Neural cell (in vitro differentiated cells): ENCODE results near the gene PRRC2B. TPM values are rescaled to one million over a fixed set of nuclear protein-coding genes. Genes with fewer than 3 reads are reported as not detected.

Experiments used
- H2AFZ ChIP-seq: fragments of 200-600, 300-800 bp; sonication (generic), shearing (Covaris generic); 2 replicates; pipeline ENCODE4 v1.6.0; 2014; ENCODE audit warnings: low read depth, mild to moderate bottlenecking, antibody characterized with exemption, low read length, moderate library complexity
- H3F3A ChIP-seq: fragments of 200-600 bp; shearing (Covaris generic); 2 replicates; pipeline ENCODE4 v1.6.1; 2016; ENCODE audit warnings: mild to moderate bottlenecking, moderate library complexity, mixed read lengths, antibody characterized with exemption, low read length; ENCODE audit not compliant: insufficient read depth, poor library complexity, severe bottlenecking
- H3K27ac ChIP-seq: fragments of 200-600, 300-800 bp; sonication (generic), shearing (Covaris generic); 2 replicates; pipeline ENCODE4 v1.5.1; 2014; ENCODE audit warnings: mild to moderate bottlenecking, low read length, moderate library complexity
- H3K27me3 ChIP-seq: fragments of 300-800, 200-600 bp; sonication (generic), shearing (Covaris generic); 2 replicates; pipeline ENCODE4 v1.6.0; 2014; ENCODE audit warnings: mild to moderate bottlenecking, low read depth, low read length, moderate library complexity; ENCODE audit not compliant: insufficient read depth
- H3K36me3 ChIP-seq: fragments of 300-800, 200-600 bp; sonication (generic), shearing (Covaris generic); 2 replicates; pipeline ENCODE4 v1.5.1; 2014; ENCODE audit warnings: mild to moderate bottlenecking, antibody characterized with exemption, low read length, moderate library complexity; ENCODE audit not compliant: insufficient read depth
- H3K4me2 ChIP-seq: fragments of 300-800, 200-600 bp; sonication (generic), shearing (Covaris generic); 2 replicates; pipeline ENCODE4 v1.6.0; 2014; ENCODE audit warnings: mild to moderate bottlenecking, low read length
- H3K4me3 ChIP-seq: fragments of 300-800, 200-600 bp; sonication (generic), shearing (Covaris generic); 2 replicates; pipeline ENCODE4 v1.5.1; 2014; ENCODE audit warnings: mild to moderate bottlenecking, low read length, moderate library complexity
- H3K79me2 ChIP-seq: fragments of 200-600 bp; shearing (Covaris generic); replicated peaks from 2 replicates; pipeline ENCODE4 v1.6.0; 2014; ENCODE audit warnings: mild to moderate bottlenecking, low read length, moderate library complexity; ENCODE audit not compliant: insufficient read depth
- H3K9ac ChIP-seq: fragments of 300-800, 200-600 bp; sonication (generic), shearing (Covaris generic); 2 replicates; pipeline ENCODE4 v1.6.1; 2016; ENCODE audit warnings: mild to moderate bottlenecking, low read length, mixed read lengths
- H3K9me2 ChIP-seq: fragments of 200-600 bp; shearing (Covaris generic); 2 replicates; pipeline ENCODE4 v1.6.1; 2016; ENCODE audit warnings: mild to moderate bottlenecking, low read length, mixed read lengths; ENCODE audit not compliant: insufficient read depth
- H3K9me3 ChIP-seq: fragments of 200-600, 300-800 bp; sonication (generic), shearing (Covaris generic); 2 replicates; pipeline ENCODE4 v1.6.1; 2016; ENCODE audit warnings: mild to moderate bottlenecking, mixed run types, low read length, moderate library complexity, mixed read lengths
- H4K20me1 ChIP-seq: fragments of 200-600 bp; shearing (Covaris generic); 2 replicates; pipeline ENCODE4 v1.6.1; 2016; ENCODE audit warnings: mild to moderate bottlenecking, mixed run types; ENCODE audit not compliant: insufficient read depth
- CTCF ChIP-seq: fragments of 450-650 bp; IDR thresholded peaks from 2 replicates; pipeline ENCODE4 v1.5.1; 2014; ENCODE audit warnings: antibody characterized with exemption, mild to moderate bottlenecking, moderate library complexity; ENCODE audit not compliant: poor library complexity, severe bottlenecking
- EP300 ChIP-seq: fragments of 450-650 bp; conservative IDR thresholded peaks from 2 replicates; pipeline ENCODE4 v1.6.1; 2014; ENCODE audit warnings: antibody characterized with exemption, mild to moderate bottlenecking, moderate library complexity; ENCODE audit not compliant: poor library complexity, severe bottlenecking
- EZH2 ChIP-seq: fragments of 200-600, 300-800 bp; shearing (Covaris generic), sonication (generic); IDR thresholded peaks from 2 replicates; pipeline ENCODE4 v1.6.1; 2014; ENCODE audit warnings: antibody characterized with exemption, low read length, borderline replicate concordance, mild to moderate bottlenecking; ENCODE audit not compliant: insufficient read depth, poor library complexity, severe bottlenecking
- MXI1 ChIP-seq: fragments of 450-650 bp; conservative IDR thresholded peaks from 2 replicates; pipeline ENCODE4 v1.6.1; 2014; ENCODE audit warnings: antibody characterized with exemption, mild to moderate bottlenecking; ENCODE audit not compliant: poor library complexity, severe bottlenecking
- POLR2AphosphoS5 ChIP-seq: IDR thresholded peaks from 2 replicates; pipeline ENCODE4 v1.6.1; 2012
- RAD21 ChIP-seq: fragments of 450-650 bp; conservative IDR thresholded peaks from 2 replicates; pipeline ENCODE4 v1.6.1; 2014; ENCODE audit warnings: antibody characterized with exemption, mild to moderate bottlenecking, moderate library complexity
- REST ChIP-seq: IDR thresholded peaks from 2 replicates; pipeline ENCODE4 v1.6.1; 2012; ENCODE audit warnings: borderline replicate concordance
- SMC3 ChIP-seq: fragments of 450-650 bp; conservative IDR thresholded peaks from 2 replicates; pipeline ENCODE4 v1.6.1; 2014; ENCODE audit warnings: antibody characterized with exemption, mild to moderate bottlenecking, moderate library complexity; ENCODE audit not compliant: poor library complexity
- TAF1 ChIP-seq: IDR thresholded peaks from 2 replicates; pipeline ENCODE4 v1.6.1; 2012; ENCODE audit warnings: low read depth
- polyA plus RNA-seq: library from polyadenylated mRNA; depleted of rRNA; stranded (reverse); fragments of >200 nt; gene quantifications from 2 replicates; pipeline ENCODE4 v1.2.3, GENCODE V29; 2014

PRRC2B gene
- polyA plus RNA-seq, 1 donor from 2014 or later = 89.5 TPM

- Histone ChIP-seq H3K9me3 (no peaks in the 10 kb centered on the region), H3K9ac (no peak overlapping the region), H2AFZ (no peak overlapping the region), H3K4me3 (no peak overlapping the region), H3K27me3 (no peaks in the 10 kb centered on the region), H3K4me2 (no peak overlapping the region), H3F3A (no peaks in the 10 kb centered on the region), H3K36me3 (no peaks in the 10 kb centered on the region), H4K20me1 (no peaks in the 10 kb centered on the region), H3K79me2 (no peaks in the 10 kb centered on the region), H3K27ac (no peak overlapping the region), H3K9me2 (no peaks in the 10 kb centered on the region)
- no peak for TF ChIP-seq CTCF
- TF ChIP-seq RAD21 = no peak
- TF ChIP-seq POLR2AphosphoS5 = no peak
- no peak for TF ChIP-seq EP300
- TF ChIP-seq MXI1 = no peak
- no peak for TF ChIP-seq TAF1
- TF ChIP-seq SMC3 = no peak
- TF ChIP-seq EZH2 = no peak
- no peak for TF ChIP-seq REST
Measured at GRCh38 chr9:131347376-131348020, 46.4 kb upstream of the PRRC2B start.

DNA sequence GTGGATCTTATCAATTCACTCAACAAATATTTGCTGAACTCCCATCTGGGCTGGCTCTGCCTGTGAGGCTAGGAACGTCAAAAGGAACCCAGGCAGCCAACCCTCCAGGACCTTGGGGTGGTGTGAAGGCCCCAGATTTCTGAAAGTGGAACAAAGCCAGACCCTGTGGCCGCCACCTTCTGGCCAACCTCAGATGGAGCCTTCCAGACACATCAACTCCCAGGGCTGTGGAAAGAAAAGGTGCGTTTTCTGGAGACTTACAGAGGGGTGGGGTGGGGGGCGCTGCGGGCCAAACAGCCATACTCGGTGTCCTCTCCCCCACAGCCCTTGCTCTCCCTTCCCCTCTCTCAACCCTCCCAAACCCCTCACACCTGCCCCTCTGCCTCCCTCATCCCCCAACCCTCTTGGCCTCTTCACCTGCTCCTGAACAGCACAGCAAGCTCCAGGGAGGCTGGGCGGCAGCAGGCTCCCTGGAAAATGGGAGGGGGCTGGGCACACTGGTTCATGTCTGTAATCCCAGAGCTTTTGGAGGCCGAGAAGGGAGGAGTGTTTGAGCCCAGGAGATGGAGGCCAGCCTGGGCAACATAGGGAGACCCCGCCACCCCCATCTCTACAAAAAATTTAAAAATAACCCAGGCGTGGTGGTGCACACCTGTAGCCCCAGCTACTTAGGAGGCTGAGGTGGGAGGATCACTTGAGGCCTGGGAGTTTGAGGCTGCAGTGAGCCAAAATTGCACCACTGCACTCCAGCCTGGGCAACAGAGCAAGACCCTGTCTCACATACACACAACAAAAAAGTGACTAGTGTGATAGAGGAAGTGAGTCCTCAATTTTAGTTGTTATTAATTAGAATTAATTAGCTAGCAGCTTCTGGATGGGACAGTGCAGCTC is 45.0 kb upstream of the PRRC2B start:
- H3K4me2 ChIP-seq = no peak overlapping the region
- H3K36me3 ChIP-seq = no peaks in the 10 kb centered on the region
- no peaks in the 10 kb centered on the region for H3K9me3 ChIP-seq
- no peak overlapping the region for H3K27ac ChIP-seq
- no peaks in the 10 kb centered on the region for H3K27me3 ChIP-seq
- no peaks in the 10 kb centered on the region for H3K9me2 ChIP-seq
- H3K4me3 ChIP-seq = no peak overlapping the region
- TF ChIP-seq RAD21 = no peak
- no peak for TF ChIP-seq TAF1
- TF ChIP-seq CTCF = no peak
- TF ChIP-seq POLR2AphosphoS5 = no peak
- TF ChIP-seq REST = no peak
- no peak for TF ChIP-seq SMC3
- no peak for TF ChIP-seq EZH2
- no peak for TF ChIP-seq EP300
- TF ChIP-seq MXI1 = no peak
- no peaks in the 10 kb centered on the region for H3F3A ChIP-seq
- no peaks in the 10 kb centered on the region for H3K79me2 ChIP-seq
- no peak overlapping the region for H3K9ac ChIP-seq
- no peak overlapping the region for H2AFZ ChIP-seq
- no peaks in the 10 kb centered on the region for H4K20me1 ChIP-seq
